Esophagus muscularis mucosa (tissue), 4 donors: ENCODE data around the gene SPZ1. TPM values are rescaled to one million over a fixed set of nuclear protein-coding genes. Genes with fewer than 3 reads are reported as not detected.

ENCODE experiments used
- DNase-seq: peaks from one replicate; pipeline ENCODE4 v3.0.0-alpha.2; 2017; ENCODE audit errors: extremely low spot score
- H3K27ac ChIP-seq, 4 donors: fragments of 200-600 bp; sonication (generic); replicated peaks in 1 of 4; 1 replicate in 3 of 4; 2 replicates in 1 of 4; pipeline ENCODE4 v1.5.1; 2016 to 2019; ENCODE audit warnings: mild to moderate bottlenecking in 1 of 4
- H3K27me3 ChIP-seq, 4 donors: fragments of 200-600 bp; sonication (generic); one replicate each; pipeline versions ENCODE4 v1.5.1 to v1.6.0; 2016 to 2019
- H3K36me3 ChIP-seq, 4 donors: fragments of 200-600 bp; sonication (generic); one replicate each; pipeline ENCODE4 v1.5.1; 2016 to 2019
- H3K4me1 ChIP-seq, 4 donors: fragments of 200-600 bp; sonication (generic); one replicate each; pipeline ENCODE4 v1.5.1; 2016 to 2019
- H3K4me3 ChIP-seq, 4 donors: fragments of 200-600 bp; sonication (generic); 1 replicate in 2 of 4; 2 replicates in 2 of 4; pipeline ENCODE4 v1.5.1; 2016 to 2019; ENCODE audit warnings: mild to moderate bottlenecking in 4 of 4, moderate library complexity in 1 of 4
- H3K9me3 ChIP-seq, 4 donors: fragments of 200-600 bp; sonication (generic); 1 replicate in 3 of 4; 2 replicates in 1 of 4; pipeline ENCODE4 v1.5.1; 2016 to 2019
- EP300 ChIP-seq: sonication (generic); formaldehyde crosslinking; IDR thresholded peaks from one replicate; pipeline ENCODE4 v1.6.1; 2017; ENCODE audit warnings: antibody characterized with exemption
- POLR2A ChIP-seq: fragments of 450-650 bp; IDR thresholded peaks from one replicate; pipeline ENCODE4 v1.6.1; 2017; ENCODE audit warnings: antibody characterized with exemption, moderate library complexity, mild to moderate bottlenecking, low read depth
- POLR2AphosphoS5 ChIP-seq, 2 donors: sonication (generic); formaldehyde crosslinking; IDR thresholded peaks; one replicate each; pipeline ENCODE4 v1.6.1; 2017; ENCODE audit warnings: antibody characterized with exemption in 2 of 2
- WGBS: methylation state at CpG from one replicate; pipeline ENCODE4 v1.1.5; 2018; 5-methylcytosine and 5-hydroxymethylcytosine counted together
- intact Hi-C: fragments of 100-400 bp; cut with DNase I; formaldehyde crosslinking; loops from one replicate; pipeline ENCODE4 v1.15.1; 2023
- small RNA-seq, 3 donors: library from RNA; depleted of rRNA; stranded (forward); fragments of <200 nt; gene quantifications; one replicate each; pipeline ENCODE3, GENCODE V24; 2016
- total RNA-seq, 4 donors: library from RNA; depleted of rRNA; stranded (reverse); fragments of >200 nt; gene quantifications; one replicate each; pipeline versions ENCODE4 v1.1.0 to v1.2.1, GENCODE V29; 2016
- TF ChIP-seq, protein P1 (sequence below), 3 experiments: fragments of 200-600 bp in 2 of 3; fragments of 450-650 bp in 1 of 3; sonication (generic) in 2 of 3; IDR thresholded peaks; one replicate each; pipeline ENCODE4 v1.5.1; 2017 to 2019; ENCODE audit warnings: antibody characterized with exemption in 3 of 3, mild to moderate bottlenecking in 2 of 3, moderate library complexity in 1 of 3

Gene SPZ1
- total RNA-seq, 4 donors from 2014 or later = not detected

- Histone ChIP-seq H3K4me3 (no peak overlapping the region), H3K9me3 (no peaks in the 10 kb centered on the region), H3K27me3 (no peaks in the 10 kb centered on the region), H3K36me3 (no peaks in the 10 kb centered on the region), H3K4me1 (no peaks in the 10 kb centered on the region), H3K27ac (no peak overlapping the region)
- no peak for DNase-seq
- TF ChIP-seq EP300 = no peak
- no peak for TF ChIP-seq POLR2A
- TF ChIP-seq, protein P1, sequence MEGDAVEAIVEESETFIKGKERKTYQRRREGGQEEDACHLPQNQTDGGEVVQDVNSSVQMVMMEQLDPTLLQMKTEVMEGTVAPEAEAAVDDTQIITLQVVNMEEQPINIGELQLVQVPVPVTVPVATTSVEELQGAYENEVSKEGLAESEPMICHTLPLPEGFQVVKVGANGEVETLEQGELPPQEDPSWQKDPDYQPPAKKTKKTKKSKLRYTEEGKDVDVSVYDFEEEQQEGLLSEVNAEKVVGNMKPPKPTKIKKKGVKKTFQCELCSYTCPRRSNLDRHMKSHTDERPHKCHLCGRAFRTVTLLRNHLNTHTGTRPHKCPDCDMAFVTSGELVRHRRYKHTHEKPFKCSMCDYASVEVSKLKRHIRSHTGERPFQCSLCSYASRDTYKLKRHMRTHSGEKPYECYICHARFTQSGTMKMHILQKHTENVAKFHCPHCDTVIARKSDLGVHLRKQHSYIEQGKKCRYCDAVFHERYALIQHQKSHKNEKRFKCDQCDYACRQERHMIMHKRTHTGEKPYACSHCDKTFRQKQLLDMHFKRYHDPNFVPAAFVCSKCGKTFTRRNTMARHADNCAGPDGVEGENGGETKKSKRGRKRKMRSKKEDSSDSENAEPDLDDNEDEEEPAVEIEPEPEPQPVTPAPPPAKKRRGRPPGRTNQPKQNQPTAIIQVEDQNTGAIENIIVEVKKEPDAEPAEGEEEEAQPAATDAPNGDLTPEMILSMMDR (IDR thresholded peaks at IDR 0.05) = no peak
- no peak for TF ChIP-seq POLR2AphosphoS5 (IDR thresholded peaks at IDR 0.05)
- intact Hi-C loops = no loop called here
- 89% methylated on average over 8 of the region's 8 CpGs for WGBS
Measured at GRCh38 chr5:80369521-80369920, 49.7 kb downstream of the SPZ1 start.

- Histone ChIP-seq H3K36me3 (no peaks in the 10 kb centered on the region), H3K27ac (no peak overlapping the region), H3K4me3 (no peak overlapping the region), H3K4me1 (no peaks in the 10 kb centered on the region), H3K27me3 (no peaks in the 10 kb centered on the region), H3K9me3 (no peaks in the 10 kb centered on the region)
- no peak for TF ChIP-seq EP300
- no peak for TF ChIP-seq POLR2A
- TF ChIP-seq POLR2AphosphoS5 (IDR thresholded peaks at IDR 0.05) = no peak
- TF ChIP-seq, protein P1 (IDR thresholded peaks at IDR 0.05) = no peak
- DNase-seq = no peak
- intact Hi-C loops = no loop called here
- 38% methylated on average over 1 of the region's 1 CpG for WGBS
Measured at GRCh38 chr5:80370390-80370789, 50.6 kb downstream of the SPZ1 start.

Small RNA genes within 50 kb of the gene (small RNA-seq; reads per million reads assigned to genes)
- gene AC026410.2 (0 reads per million in 3 donors), gene RF00322 (0 reads per million in 3 donors), gene RNU6-211P (0 to 0.50 (median 0.37) reads per million in 3 donors)

Other genes with a start within 250 kb of the SPZ1 start
- gene SERINC5, start 64.0 kb upstream of the SPZ1 start, total RNA-seq = 1 to 10 TPM; 5.8 to 9.1 (median 8.3) TPM
- gene ZFYVE16, start 88.1 kb downstream of the SPZ1 start, total RNA-seq = 10 to 100 TPM; 16.8 to 40.7 (median 22.8) TPM
- 1 to 10 TPM; 1.6 to 2.6 (median 2.2) TPM for gene FAM151B, start 168.1 kb downstream of the SPZ1 start, total RNA-seq